Heart left ventricle (tissue), 13 donors: ENCODE data around the gene RDH16.

Source experiments
- CTCF ChIP-seq, 12 donors: fragments of 200-600 bp; sonication (generic) in 4 of 12; IDR thresholded peaks; one replicate each; pipeline versions ENCODE4 v1.5.0 to v1.8.0; 2018 to 2022; ENCODE audit warnings: antibody characterized with exemption in 12 of 12, mild to moderate bottlenecking in 5 of 12
- POLR2A ChIP-seq, 2 donors: fragments of 450-650 bp; IDR thresholded peaks; one replicate each; pipeline ENCODE4 v1.6.1; 2017; ENCODE audit warnings: antibody characterized with exemption in 2 of 2, mild to moderate bottlenecking in 2 of 2, moderate library complexity in 2 of 2
- donor health status: ischemic (EF 13 %, LVEDD 7.1; RV severe dilation, severe dysfunction).
- donor health status: DM: no; HTN: yes; CAD: no.
- donor health status: DM: no; HTN: no; CAD: no.
- donor health status: ischemic (EF 25% LVEDD 6.9; RV normal size, moderate dysfunction).
- donor health status: ischemic (EF 25% LVEDD 5.7; RV mildly dilated, moderate dysfunction).
- donor health status: ischemic (EF 35%, LVEDD 5.7; RV mildly dilated, moderate dysfunction).
- donor health status: nonischemic (EF 11% LVEDD 7.7; RV severe dilation, severe dysfunction).
- donor health status: DM: yes; HTN: yes; CAD: no.
- donor health status: PGD.
- donor health status: ischemic (EF 29% LVEDD 5.4; RV normal size, mild dysfunction).
- donor health status: nonischemic (EF 23%, LVEDD 6.1; RV moderate dilation, normal function).

DNA sequence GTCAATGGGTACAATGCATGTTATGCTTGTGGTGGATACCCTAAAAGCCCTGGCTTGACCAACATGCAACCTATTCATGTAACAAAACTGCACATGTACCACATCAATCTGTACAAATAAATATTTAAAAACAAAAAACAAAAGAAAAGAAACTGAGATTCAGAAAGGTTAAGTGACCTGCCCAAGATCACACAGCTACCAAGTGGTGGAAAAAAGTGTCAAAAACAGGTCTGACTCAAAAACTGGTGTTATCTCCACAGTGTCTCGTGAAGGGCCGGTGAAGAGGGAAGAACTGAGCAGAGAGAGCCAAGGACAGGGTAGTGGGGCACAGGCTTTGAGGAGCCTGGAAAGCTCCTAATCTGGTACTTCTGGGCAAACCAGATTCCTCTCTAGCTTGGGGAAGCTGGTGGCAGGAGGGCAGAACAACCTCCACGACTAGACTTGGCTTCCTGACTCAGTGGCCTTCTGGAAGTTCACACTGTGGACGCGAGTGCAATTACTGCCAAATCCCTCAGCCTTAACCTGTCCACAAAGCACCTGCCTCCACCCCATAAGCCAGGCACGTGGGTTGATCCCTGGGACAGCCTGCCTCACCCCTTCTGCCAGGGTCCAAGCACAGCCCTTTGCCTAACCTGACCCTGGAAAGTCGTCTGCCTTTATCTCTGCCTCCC is 33.4 kb upstream of the RDH16 start:
- TF ChIP-seq CTCF (IDR thresholded peaks at IDR 0.05): no peak
- TF ChIP-seq POLR2A (IDR thresholded peaks at IDR 0.05): no peak
